Stimulated activated CD4-positive, alpha-beta T cell treated with anti-CD3 and anti-CD28 coated beads, TNF-alpha, amount 100 ng/mL, for 48 hours (primary cell): ENCODE measurements around the gene PSORS1C2.

ENCODE experiments used
- DNase-seq, 3 donors: peaks; one replicate each; pipeline ENCODE4 v3.0.0-alpha.2; 2020; ENCODE audit warnings: low read depth in 3 of 3

The PSORS1C2 gene

DNA sequence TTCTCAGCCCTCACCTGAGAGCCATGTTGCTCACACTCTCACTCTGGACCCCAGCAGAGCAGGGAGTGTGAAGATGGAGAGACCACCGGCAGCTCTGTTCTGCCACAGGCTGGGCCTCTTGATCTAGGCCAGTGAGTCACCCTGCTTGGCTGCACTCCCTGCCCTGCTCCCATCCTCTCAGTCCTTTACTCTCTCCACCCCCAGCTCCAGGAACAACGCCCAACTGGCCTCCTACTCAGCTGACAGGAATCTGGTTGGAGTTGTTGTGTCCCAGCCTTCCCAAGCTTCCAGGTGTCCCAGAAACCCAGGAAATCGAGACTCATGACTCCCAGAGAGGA is 24.4 kb downstream of the PSORS1C2 start, which contains the start of gene PSORS1C1:
Gene PSORS1C1, plus strand, starts transcription at position 260 of the 338 bp plus-strand sequence. CDS start 14,833 bp downstream, outside the sequence.
- no peak for DNase-seq

DNA sequence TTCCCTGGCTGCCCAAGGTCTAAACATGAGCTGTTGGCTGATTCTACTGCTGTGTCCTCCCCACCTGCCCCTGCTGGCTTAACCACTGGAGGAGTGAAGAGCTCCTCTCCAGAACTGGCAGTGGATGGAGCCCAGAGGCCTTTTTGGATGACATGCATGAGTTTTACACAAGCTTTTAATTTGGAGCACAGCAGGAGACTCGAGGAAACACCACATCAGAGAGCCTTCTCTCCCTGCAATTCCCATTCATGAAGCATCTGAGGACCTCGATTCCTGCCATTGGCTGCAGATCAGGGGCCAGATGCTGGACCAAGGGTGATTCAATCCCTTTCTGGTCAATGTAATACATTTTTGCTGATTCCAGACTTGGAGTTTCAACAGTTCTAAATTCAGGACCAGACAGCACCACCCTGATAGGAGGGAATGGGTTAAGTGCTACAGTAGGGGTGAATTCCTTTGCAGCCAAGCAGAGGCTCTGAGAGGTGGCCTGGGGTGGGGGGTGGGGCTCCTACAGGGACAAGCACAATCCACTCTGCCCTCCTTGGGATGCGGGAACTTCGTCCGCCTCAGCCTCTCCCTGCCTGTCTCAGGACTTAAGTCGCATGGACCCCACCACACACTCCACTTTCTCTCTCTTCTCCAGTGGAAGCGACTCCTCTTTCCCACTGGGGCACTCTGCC is 24.9 kb downstream of the PSORS1C2 start:
- DNase-seq: no peak

DNA sequence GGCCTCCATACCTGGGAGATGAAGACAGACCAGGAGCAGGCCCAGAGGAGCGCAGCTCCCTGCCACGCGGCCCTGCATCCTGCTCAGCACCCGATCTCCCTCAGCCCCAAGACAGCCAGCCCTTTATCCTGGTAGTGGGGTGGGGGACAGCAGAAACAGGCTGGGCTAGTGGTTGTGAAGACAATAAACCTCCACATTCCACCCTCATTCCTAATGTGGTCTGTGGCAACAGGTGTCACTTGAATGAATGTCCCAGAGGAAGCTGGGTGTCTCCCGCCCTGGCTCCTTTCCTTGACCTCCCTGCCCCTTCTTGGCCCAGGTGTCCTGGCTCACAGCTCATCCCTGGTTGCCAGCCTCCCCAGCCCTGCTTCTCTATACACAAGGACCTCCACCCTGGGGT is 26.4 kb downstream of the PSORS1C2 start, which contains the start of gene C6orf15:
Gene C6orf15, minus strand, starts transcription at position 98 of the 400 bp plus-strand sequence. Its CDS starts 20 bp downstream, at position 78.
- no peak for DNase-seq

DNA sequence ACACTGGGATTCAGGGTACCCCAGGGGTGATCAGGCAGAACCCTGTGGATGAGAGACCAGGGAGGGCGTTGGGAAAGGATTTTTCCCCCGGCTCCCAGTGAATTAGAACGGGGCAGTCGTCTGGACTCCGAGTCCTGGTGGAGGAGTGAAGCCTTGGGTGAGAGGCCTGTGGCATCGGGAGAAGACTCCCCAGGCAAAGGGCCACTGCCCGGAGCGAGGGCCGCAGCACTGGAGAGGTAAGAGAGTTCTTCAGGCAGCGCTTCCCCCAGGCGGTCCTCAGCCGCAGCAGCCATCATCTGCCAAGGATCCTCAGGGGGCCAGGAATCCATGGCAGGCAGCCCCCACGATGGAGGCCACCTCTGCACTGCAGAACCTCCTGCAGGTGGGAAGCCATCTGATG is 27.2 kb downstream of the PSORS1C2 start:
- no peak for DNase-seq

DNA sequence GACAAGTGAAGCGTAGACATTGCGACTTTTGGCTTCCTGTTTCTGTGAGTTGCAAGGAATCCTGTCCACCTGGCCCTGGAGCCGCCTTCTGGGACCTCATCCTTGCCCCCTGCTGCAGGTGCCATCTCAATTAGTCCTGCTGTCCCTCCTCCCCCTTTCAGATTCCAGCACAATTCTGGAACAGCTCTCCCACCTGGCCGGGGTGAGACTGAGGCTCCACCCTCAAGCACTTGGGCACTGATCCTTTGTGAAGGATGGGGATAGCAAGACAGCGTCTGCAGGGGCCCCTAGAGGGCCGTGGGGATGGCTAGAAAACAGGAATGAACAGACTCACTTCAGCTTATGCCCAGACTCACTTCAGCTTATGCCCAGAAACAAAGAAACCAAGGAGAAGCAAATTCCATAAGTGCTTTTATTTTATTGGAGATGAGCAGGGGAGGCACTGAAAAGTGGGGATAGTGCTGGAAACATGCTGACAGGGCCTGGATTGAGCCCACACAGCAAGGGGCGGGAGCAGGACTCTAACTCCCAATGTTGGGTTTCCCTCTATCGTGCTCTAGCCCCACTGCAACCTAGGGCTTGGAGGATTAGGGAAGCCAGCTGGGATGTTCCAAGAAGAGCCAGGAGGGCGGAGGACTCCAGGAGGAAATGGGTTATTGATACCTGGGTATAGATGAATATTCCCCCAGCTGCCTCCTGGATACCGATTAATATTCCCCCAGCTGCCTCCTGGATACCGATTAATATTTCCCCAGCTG is 27.9 kb downstream of the PSORS1C2 start:
- no peak for DNase-seq

DNA sequence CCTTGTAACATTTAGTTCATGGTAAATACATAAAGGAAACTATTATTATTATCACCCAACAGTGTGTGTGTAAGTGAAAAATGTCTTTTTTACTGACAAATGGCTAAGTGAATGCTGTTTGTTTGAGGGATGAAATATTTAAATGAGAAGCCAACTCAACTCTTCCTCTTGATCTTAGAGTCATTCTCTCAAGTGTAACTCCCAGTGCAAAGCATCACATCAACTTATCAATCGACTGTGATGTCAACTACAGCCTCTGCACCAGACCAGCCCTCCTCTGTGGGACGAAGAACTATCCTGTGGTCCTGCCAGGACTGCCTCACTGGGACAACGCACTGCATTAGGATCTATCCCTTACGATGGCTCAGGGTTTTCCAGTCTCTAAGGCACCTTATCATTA is 31.8 kb downstream of the PSORS1C2 start:
- DNase-seq: no peak

DNA sequence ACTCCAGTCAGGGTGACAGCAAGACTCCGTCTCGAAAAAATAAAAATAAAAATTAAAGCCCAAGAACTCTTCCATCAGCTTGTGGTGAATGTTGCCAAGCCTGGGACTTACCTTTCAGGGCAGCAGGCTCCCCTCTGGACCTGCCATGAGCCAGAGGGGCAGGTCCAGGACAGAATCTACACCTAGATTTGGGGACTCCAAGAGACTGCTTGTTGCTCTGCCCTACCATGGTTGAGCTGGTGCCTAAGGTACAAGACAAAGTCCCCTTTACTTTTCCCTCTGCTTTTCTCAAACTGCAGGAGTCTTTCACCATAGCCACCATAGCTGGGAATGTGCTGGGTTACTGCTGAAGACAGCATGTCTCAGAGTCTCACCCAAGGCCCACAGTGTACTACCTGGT is 35.7 kb downstream of the PSORS1C2 start:
- no peak for DNase-seq

DNA sequence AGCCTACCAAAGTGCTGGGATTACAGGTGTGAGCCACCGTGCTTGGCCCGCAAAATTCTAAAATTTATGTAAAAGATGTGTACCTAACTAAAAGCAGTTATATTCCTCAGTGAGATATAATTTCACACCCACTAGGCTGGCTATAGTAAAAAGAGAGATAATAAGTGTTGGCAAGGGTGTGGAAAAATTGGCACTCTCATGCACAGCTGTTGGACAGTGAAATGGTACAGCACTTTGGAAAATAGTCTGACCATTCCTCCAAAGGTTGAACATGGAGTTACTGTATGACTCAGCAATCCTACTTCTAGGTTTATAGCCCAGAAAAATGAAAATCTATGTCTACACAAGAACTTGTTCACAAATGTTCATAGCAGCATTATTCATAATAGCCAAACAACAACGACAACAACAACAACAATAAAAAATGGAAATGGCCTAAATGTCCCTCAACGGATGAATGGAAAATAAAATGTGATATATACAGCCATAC is 40.4 kb downstream of the PSORS1C2 start:
- no peak for DNase-seq

DNA sequence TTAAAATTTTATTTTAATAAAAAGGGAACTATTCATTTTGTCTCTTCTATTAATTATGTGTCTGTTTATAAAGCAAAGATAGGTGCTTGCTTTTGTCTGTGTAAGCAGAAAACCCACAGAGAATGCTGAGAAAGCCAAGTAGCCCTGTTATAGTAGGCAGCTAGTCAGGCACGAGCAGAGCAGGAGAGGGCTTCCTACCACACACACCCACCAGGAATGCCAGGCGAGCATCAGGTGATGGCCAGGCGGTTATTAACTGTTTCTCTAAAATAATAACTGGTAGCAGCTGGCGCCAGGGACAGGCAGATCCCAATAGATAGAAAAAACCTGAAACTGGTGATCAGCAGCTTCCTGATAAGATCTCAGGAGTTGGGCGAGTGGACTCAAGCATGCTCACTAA is 42.2 kb downstream of the PSORS1C2 start:
- DNase-seq: no peak

DNA sequence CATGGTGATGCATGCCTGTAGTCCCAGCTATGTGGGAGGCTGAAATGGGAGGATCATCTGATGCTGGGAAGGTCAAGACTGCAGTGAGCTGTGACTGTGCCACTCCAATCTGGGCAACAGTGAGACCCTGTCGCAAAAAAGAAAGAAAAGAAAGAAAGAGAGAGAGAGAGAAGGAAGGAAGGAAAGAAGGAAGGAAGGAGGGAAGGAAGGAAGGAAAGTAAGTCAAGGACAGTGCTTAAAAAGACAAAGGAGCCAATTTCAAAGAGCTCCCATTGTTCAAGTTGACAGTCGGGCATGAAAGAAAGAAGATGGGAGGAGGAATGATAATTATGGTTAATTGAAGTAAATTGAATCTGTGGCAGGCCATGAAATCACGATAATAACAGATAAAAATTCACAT is 42.7 kb downstream of the PSORS1C2 start:
- DNase-seq: no peak

DNA sequence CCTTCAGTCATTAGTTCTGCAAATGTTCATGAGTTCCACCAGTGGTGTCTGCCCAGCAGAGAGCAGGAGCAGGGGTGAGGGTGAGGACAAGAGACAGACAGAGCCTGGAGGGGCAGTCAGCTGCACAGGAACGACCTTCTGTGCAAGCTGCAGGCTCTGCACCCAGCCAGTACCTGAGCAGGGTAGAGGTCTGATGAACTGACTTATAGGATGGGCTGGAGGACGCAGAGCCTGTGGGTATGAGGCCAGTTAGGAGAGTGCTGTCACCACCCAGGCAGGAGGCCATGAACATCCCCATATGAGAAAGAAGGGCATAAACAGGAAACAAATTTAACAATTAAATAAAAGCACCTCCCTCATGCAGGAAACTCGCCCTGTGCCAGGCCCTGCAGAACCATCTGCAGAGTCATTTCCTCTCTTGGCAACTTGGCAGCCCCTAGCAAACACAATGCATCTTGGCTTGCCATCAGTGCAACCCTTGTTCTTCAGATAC is 44.4 kb downstream of the PSORS1C2 start:
- no peak for DNase-seq

DNA sequence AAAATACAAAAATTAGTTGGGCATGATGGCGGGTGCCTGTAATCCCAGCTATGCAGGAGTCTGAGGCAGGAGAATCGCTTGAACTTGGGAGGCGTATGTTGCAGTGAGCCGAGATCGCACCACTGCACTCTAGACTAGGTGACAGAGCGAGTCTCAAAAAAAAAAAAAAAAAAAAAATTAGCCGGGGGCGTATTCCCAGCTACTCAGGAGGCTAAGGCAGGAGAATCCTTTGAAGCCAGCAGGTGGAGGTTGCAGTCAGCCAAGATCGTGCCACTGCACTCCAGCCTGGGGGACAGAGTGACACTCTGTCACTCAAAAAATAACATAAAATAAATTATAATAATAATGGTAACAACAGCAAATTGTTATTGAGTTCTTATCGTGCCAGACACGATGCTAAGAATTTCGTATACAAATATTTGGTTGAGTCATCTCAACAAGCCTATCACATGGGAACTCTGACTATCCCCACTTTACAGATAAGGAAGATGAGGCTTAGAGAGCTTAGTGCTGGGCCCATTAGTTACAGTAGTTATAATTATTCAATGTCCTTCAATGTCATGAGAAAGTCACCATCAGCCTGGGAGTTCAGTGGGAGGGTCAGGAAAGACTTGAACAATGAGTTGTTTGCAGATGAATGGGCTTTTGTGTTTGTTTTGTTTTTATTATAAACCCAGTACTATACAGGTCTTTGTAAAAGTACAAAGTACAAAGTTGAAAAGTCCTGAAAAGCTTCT is 45.9 kb downstream of the PSORS1C2 start:
- DNase-seq: no peak

DNA sequence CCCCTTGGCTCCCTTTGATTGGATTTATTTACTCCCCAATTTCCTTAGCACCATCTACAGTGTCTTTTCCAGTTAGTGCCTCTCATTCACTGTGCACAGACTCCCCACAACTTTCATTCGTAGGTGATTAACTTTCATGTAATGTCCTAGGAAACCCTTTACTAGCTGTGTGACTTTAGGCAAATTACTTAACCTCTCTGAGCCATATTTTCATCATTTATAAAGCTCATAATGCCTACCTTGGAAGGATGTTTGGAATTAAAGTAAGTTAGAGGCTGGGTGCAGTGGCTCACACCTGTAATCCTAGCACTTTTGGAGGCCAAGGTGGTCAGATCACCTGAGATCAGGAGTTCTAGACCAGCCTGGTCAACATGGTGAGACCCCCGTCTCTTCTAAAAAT is 46.6 kb downstream of the PSORS1C2 start:
- no peak for DNase-seq

DNA sequence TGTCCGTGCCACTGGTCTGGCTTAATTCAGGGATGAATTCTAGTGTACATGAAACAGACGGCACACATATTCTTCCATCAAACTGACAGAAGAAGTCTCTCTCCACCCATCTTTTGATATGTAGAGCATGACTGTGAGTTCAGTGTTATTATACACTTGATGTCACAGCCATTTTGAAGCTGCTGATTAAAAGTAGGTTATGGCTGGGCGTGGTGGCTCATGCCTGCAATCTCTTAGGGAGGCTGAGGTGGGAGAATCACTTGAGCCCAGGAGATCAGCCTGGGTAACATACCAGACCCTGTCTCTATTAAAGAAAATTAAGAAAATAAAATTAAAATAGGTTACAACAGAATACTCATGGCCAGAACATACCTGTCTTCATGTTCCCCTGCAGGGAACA is 47.2 kb downstream of the PSORS1C2 start:
- DNase-seq: no peak

DNA sequence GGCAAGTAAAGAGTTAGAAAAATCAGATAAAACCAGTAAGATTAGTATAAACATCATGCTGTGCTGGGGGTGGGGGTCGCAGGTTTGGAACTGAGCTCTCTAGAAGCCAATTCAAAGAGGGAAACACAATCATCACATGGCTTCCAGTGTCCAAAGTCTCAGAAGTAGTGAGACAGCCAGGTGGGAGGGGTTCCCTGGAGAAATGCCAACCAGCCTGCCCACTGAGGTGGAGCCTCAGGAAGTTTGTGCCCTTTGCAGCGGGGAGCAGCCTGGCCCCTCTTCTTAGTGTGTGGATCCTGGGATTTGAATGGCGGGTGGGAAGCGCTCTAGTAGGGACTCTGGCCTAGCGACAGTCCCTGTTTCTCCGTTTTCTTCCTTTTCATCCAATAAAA is 47.9 kb downstream of the PSORS1C2 start:
- DNase-seq: no peak

DNA sequence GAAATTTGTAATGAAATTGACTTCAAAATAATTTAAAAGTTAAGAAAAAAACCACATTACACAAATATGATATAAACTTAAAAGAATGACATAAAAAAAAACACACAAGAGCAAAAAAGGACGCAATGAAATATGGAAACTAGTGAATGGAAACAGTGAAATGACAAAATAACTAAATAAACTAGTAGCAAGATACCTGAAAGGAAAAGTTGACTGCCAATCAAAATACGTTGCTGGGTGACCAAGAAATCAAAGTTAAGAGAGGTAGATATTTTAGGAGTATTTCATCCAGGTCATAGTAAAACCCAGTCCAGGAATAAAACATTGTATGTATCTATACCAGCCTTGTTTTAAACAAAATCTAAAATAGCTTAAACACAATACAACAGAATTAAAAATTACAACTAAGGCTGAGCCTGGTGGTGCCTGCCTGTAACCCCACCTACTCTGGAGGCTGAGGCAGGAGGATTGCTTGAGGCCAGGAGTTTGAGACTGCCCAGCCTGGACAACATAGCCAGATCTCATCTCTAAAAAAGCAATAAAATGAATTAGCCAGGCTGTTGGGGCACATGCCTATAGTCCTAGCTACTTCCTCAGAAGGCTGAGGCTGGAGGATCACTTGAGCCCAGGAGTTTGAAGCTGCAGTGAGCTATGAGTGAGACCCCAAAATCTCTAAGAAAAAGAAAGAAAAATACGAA is 48.4 kb downstream of the PSORS1C2 start:
- no peak for DNase-seq
